Measurements from ENCODE around the gene MPRIP.

The MPRIP gene

DNA sequence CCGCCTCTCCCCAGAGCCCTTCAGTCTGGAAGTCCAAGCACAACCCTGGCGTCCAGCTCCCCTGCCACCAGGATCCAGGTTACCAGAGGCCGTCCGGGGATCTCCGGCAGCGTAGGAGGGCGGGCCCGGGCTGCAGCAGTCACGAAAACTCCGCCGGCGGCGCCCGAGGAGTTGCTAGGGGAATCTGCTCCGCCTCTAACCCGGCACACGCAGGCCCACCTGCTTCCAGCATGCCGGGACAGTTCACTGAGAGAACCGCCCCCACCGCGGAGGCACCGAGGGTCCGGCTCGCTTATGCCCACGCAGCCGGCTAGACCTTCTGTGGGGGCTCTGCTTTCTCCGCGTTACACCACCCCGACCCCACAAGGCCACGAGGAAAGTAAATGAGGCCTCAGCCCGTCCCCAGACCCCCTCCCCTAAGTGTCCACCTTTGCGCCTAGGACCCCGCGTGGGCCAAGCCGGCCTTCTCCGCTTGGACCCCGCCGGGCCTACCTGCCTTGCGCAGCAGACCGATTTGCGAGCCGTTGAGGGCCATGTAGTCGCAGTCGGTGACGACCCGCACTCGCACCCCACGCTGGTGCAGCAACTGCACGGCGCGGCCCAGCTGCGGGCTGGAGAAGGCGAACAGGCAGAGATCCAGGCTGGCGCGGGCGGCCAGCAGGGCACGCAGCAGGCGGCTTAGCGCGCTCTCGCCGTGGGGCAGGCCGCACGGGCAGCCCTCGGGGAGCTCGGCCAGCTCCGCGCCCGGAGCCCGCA lies 163.3 kb downstream of the MPRIP start:
- peak overlapping the region; percentile 70 for H3K4me3 ChIP-seq (replicated peaks; ENCODE audit: low read depth, low read length)
- H3K36me3 ChIP-seq (ENCODE audit: control insufficient read depth, insufficient read depth, low read length) = peaks cover 1% of the 10 kb centered on the region
- no peaks in the 10 kb centered on the region for H3K27me3 ChIP-seq (replicated peaks; ENCODE audit: control insufficient read depth, insufficient read depth, low read length)
- TF ChIP-seq, protein P1, sequence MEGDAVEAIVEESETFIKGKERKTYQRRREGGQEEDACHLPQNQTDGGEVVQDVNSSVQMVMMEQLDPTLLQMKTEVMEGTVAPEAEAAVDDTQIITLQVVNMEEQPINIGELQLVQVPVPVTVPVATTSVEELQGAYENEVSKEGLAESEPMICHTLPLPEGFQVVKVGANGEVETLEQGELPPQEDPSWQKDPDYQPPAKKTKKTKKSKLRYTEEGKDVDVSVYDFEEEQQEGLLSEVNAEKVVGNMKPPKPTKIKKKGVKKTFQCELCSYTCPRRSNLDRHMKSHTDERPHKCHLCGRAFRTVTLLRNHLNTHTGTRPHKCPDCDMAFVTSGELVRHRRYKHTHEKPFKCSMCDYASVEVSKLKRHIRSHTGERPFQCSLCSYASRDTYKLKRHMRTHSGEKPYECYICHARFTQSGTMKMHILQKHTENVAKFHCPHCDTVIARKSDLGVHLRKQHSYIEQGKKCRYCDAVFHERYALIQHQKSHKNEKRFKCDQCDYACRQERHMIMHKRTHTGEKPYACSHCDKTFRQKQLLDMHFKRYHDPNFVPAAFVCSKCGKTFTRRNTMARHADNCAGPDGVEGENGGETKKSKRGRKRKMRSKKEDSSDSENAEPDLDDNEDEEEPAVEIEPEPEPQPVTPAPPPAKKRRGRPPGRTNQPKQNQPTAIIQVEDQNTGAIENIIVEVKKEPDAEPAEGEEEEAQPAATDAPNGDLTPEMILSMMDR (IDR thresholded peaks at IDR 0.05; ENCODE audit: insufficient read depth, low read length, poor library complexity, severe bottlenecking) = no peak
- DNase-seq (ENCODE audit: extremely low read depth, insufficient read length) = peak; percentile 68

DNA sequence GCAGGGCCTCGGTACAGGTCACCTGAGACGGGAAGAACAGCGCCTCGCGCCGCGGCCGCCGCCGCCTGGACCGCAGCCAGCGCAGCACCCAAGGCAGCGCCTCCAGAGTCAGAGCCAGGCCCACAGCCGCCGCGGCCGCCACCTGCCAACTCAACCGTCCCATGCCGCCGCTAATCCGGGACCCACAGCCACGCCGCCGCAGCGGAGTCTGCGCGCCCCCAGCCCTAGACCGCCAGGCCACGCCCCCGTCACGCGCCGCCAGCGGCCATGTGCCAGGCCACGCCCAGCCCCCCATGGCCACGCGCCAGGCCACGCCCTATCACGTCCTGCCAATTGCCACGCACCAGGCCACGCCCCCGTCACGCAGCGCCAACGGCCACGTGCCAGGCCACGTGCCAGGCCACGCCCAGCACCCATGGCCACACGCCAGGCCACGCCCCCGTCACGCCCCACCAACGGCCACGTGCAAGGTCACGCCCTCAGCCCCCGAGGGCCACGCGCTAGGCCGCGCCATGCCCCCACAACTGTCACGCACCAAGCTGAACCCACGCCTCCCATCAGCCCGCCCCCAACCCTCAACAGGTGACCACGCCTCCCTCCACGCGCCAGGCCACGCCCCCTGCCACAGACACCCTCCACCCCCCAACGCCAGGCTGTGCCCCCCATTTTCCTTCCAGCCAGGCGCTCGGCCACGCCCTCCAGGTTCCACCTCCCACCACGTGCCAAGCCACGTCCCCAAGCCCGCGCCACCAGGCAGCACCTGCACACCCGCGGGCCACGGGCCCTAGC lies 164.1 kb downstream of the MPRIP start, which contains the start of gene PLD6:
PLD6 (minus strand) TSS at position 210 of the 789 bp plus-strand sequence; CDS start at position 163, 47 bp downstream.
- DNase-seq (ENCODE audit: extremely low read depth, insufficient read length) = peak; percentile 94
- TF ChIP-seq, protein P1 (IDR thresholded peaks at IDR 0.05; ENCODE audit: insufficient read depth, low read length, poor library complexity, severe bottlenecking) = no peak
- peaks cover 4% of the 10 kb centered on the region for H3K36me3 ChIP-seq (ENCODE audit: control insufficient read depth, insufficient read depth, low read length)
- H3K4me3 ChIP-seq (replicated peaks; ENCODE audit: low read depth, low read length) = peak within 1 kb of the TSS; percentile 70
- H3K27me3 ChIP-seq (replicated peaks; ENCODE audit: control insufficient read depth, insufficient read depth, low read length) = no peaks in the 10 kb centered on the region

DNA sequence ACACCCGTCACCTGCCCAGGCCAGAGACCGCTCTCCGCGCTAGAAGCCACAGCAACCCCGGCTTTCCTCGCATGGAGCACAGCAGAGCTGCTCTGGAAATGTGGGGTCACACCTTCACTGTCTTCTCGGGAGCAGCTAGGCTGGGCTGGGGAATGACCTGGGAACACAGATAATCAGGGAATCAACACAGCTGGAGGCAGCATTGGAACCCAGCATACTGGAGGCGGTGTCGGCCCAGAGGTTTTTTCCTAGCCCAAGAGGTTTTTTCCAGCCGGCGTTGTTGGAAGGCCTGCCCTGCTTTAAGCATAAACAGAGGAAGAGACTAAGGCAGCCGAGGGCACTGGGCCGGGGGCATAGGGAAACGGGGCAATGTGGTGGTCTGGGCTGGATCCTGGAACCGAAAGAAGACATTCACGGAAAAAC lies 164.7 kb downstream of the MPRIP start:
- Histone ChIP-seq H3K4me3 (replicated peaks; ENCODE audit: low read depth, low read length) (no peak overlapping the region), H3K27me3 (replicated peaks; ENCODE audit: control insufficient read depth, insufficient read depth, low read length) (no peaks in the 10 kb centered on the region), H3K36me3 (ENCODE audit: control insufficient read depth, insufficient read depth, low read length) (peaks cover 7% of the 10 kb centered on the region)
- DNase-seq (ENCODE audit: extremely low read depth, insufficient read length) = no peak
- TF ChIP-seq, protein P1 (IDR thresholded peaks at IDR 0.05; ENCODE audit: insufficient read depth, low read length, poor library complexity, severe bottlenecking) = no peak

DNA sequence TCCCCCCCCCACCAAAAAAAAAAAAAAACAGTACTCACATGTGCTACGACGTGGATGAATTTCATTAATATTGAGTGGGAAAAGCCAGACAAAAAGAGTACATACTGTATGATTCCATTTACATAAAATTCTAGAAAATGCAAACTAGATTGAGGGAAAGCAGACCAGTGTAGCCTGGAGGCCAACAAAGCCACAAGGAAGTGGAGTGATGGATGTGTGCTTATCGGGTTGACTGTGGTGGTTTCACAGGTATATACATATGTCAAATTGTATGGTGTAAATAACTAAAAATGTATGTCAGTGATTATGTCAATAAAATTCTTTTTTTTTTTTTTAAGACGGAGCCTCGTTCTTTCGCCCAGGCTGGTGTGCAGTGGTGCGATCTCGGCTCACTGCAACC lies 165.7 kb downstream of the MPRIP start:
- H3K27me3 ChIP-seq (replicated peaks; ENCODE audit: control insufficient read depth, insufficient read depth, low read length) = no peaks in the 10 kb centered on the region
- no peak overlapping the region for H3K4me3 ChIP-seq (replicated peaks; ENCODE audit: low read depth, low read length)
- TF ChIP-seq, protein P1 (IDR thresholded peaks at IDR 0.05; ENCODE audit: insufficient read depth, low read length, poor library complexity, severe bottlenecking) = no peak
- peaks cover 9% of the 10 kb centered on the region for H3K36me3 ChIP-seq (ENCODE audit: control insufficient read depth, insufficient read depth, low read length)
- no peak for DNase-seq (ENCODE audit: extremely low read depth, insufficient read length)

DNA sequence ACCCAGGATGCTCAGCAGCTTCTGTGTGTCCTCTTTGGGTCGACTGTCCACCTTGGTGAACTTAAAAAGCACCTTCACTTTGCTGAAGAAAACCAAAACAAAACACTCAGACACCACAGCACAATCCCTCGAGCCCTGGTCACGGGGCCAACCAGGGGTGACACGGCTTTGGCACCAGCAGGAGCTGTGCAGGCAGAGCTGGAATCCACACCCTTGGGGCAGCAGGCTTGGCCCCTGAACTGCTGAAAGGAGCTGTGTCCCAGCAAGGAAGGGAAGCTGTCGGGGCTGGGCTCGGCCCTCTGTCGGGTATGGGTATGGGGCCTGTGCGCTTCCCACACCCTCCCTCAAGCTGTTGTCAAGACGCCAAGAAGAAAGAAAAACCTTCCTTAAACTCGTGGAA lies 171.5 kb downstream of the MPRIP start:
- no peak for DNase-seq (ENCODE audit: extremely low read depth, insufficient read length)
- H3K36me3 ChIP-seq (ENCODE audit: control insufficient read depth, insufficient read depth, low read length) = peaks cover 28% of the 10 kb centered on the region
- no peak overlapping the region for H3K4me3 ChIP-seq (replicated peaks; ENCODE audit: low read depth, low read length)
- TF ChIP-seq, protein P1 (IDR thresholded peaks at IDR 0.05; ENCODE audit: insufficient read depth, low read length, poor library complexity, severe bottlenecking) = no peak
- H3K27me3 ChIP-seq (replicated peaks; ENCODE audit: control insufficient read depth, insufficient read depth, low read length) = no peaks in the 10 kb centered on the region
